GM12878 (cell line): Measurements from ENCODE around the gene CD151. TPM values are rescaled to one million over a fixed set of nuclear protein-coding genes. Genes with fewer than 3 reads are reported as not detected.
A peak's percentile ranks its signal among the peaks of the same experiment; 100 is the strongest.

ENCODE experiments used
- CHD2 ChIP-seq: IDR thresholded peaks from 2 replicates; pipeline ENCODE4 v1.6.1; 2011; ENCODE audit warnings: low read depth, low read length, improper control_type of control experiment, borderline replicate concordance
- HCFC1 ChIP-seq: fragments of 150-350 bp; IDR thresholded peaks from 2 replicates; pipeline ENCODE4 v1.6.1; 2014; ENCODE audit warnings: low read length
- IRF4 ChIP-seq: IDR thresholded peaks from 2 replicates; pipeline ENCODE4 v1.6.1; 2011; ENCODE audit warnings: low read depth, low read length
- PAX8 ChIP-seq: fragments of 450-650 bp; IDR thresholded peaks from 2 replicates; pipeline ENCODE4 v1.6.1; 2017; ENCODE audit warnings: mild to moderate bottlenecking, moderate library complexity
- SRF ChIP-seq, 2 experiments: IDR thresholded peaks; 2 replicates each; pipeline ENCODE4 v1.6.1; 2011; ENCODE audit warnings: low read depth in 2 of 2, low read length in 2 of 2, mild to moderate bottlenecking in 1 of 2, moderate library complexity in 1 of 2
- ZNF384 ChIP-seq: IDR thresholded peaks from 2 replicates; pipeline ENCODE4 v1.6.1; 2012; ENCODE audit warnings: low read depth, mild to moderate bottlenecking, low read length, improper control_type of control experiment, borderline replicate concordance
- ZZZ3 ChIP-seq: IDR thresholded peaks from 2 replicates; pipeline ENCODE4 v1.6.1; 2011; ENCODE audit warnings: low read depth; ENCODE audit not compliant: control insufficient read depth, insufficient read length
- polyA plus RNA-seq, 11 experiments: library from polyadenylated mRNA; depleted of rRNA in 4 of 11; unstranded in 6 of 11; stranded (reverse) in 5 of 11; fragments of >200 nt; fragmentation: Nextera tagmentation in 4 of 11; fragmentation: Illumina TruSeq in 1 of 11; extraction: Ambion mirVana in 4 of 11; extraction: Trizol in 1 of 11; gene quantifications; 1 replicate in 1 of 11; 2 replicates in 10 of 11; pipeline versions ENCODE4 v1.2.1 to v1.2.3, GENCODE V29; 2011 to 2016; ENCODE audit warnings: inconsistent platforms in 2 of 11, missing spikeins in 2 of 11, low read depth in 1 of 11
- total RNA-seq, 4 experiments: library from RNA; depleted of rRNA in 3 of 4; stranded (reverse); fragments of >200 nt in 3 of 4; fragmentation: Illumina TruSeq in 1 of 4; extraction: Trizol in 1 of 4; gene quantifications; 2 replicates each; pipeline versions ENCODE4 v1.2.1 to v1.2.3, GENCODE V29; 2013 to 2021
- TF ChIP-seq, protein P1 (sequence below): IDR thresholded peaks from 2 replicates; pipeline ENCODE4 v1.6.1; 2011; ENCODE audit warnings: low read depth, low read length, improper control_type of control experiment, borderline replicate concordance
- TF ChIP-seq, protein P2 (sequence below): fragments of 450-650 bp; IDR thresholded peaks from 2 replicates; pipeline ENCODE4 v1.6.1; 2016; ENCODE audit warnings: mild to moderate bottlenecking
- TF ChIP-seq, protein P3 (sequence below): IDR thresholded peaks from 2 replicates; pipeline ENCODE4 v1.6.1; 2011; ENCODE audit warnings: mild to moderate bottlenecking, low read depth, low read length, moderate library complexity; ENCODE audit not compliant: insufficient replicate concordance
- TF ChIP-seq, protein P4 (sequence below): fragments of 450-650 bp; formaldehyde crosslinking; IDR thresholded peaks from 2 replicates; pipeline ENCODE4 v1.5.0; 2022; ENCODE audit warnings: mild to moderate bottlenecking, missing genetic modification characterization
- TF ChIP-seq, protein P5 (sequence below): fragments of 450-650 bp; formaldehyde crosslinking; IDR thresholded peaks from 2 replicates; pipeline ENCODE4 v1.4.0; 2022; ENCODE audit warnings: mild to moderate bottlenecking, moderate library complexity
- TF ChIP-seq, protein P6 (sequence below): fragments of 450-650 bp; IDR thresholded peaks from 2 replicates; pipeline ENCODE4 v1.6.1; 2016; ENCODE audit warnings: mild to moderate bottlenecking

The CD151 gene
- total and polyA plus RNA-seq, 10 of the 15 experiments (the other 5 are each of a cell fraction or from before 2014, with no cell fraction given) = 0.52 to 41.7 (median 14.7) TPM

DNA sequence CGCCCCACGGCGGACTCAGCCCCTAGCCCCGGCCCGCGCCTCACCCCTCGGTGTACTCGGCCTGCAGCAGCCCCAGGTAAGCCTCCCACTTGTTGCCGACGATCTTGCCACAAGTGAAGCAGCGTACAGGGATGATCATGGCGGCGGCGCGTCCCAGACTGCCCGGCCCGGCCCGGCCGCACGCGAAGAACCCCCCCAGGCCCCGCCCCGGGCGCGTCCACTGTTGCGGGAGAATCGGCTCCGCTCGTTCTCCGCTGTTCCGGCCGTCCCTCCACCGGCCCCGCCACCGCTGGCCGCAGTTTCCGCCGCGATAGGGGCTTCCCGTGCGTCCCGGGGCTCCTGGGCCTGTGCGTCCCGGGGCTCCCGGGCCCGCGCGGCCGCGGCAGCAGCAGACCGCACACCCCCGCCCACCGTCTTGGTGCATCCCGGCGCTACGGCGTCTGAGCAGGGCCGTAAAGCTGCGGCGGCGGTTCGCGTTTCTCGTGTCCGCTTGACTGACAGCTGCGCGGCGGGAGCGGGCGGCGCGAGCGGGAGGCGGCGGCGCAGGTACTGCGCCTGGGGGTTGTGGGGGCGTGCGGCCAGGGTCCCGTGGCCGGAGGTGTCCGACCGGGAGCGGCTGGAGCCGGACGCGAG is 9.7 kb downstream of the CD151 start, which contains the start of the genes POLR2L and TSPAN4 (continued):
- TF ChIP-seq, protein P1, sequence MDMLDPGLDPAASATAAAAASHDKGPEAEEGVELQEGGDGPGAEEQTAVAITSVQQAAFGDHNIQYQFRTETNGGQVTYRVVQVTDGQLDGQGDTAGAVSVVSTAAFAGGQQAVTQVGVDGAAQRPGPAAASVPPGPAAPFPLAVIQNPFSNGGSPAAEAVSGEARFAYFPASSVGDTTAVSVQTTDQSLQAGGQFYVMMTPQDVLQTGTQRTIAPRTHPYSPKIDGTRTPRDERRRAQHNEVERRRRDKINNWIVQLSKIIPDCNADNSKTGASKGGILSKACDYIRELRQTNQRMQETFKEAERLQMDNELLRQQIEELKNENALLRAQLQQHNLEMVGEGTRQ = no peak
- TF ChIP-seq, protein P2, sequence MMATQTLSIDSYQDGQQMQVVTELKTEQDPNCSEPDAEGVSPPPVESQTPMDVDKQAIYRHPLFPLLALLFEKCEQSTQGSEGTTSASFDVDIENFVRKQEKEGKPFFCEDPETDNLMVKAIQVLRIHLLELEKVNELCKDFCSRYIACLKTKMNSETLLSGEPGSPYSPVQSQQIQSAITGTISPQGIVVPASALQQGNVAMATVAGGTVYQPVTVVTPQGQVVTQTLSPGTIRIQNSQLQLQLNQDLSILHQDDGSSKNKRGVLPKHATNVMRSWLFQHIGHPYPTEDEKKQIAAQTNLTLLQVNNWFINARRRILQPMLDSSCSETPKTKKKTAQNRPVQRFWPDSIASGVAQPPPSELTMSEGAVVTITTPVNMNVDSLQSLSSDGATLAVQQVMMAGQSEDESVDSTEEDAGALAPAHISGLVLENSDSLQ = peak; percentile 97
- TF ChIP-seq IRF4 (no peak), HCFC1 (peak; percentile 65), PAX8 (no peak), ZZZ3 (no peak), SRF (IDR thresholded peaks at IDR 0.05; ENCODE audit: low read depth in 2 of 2, low read length in 2 of 2) (no peak), ZNF384 (no peak), CHD2 (no peak)
- TF ChIP-seq, protein P3, sequence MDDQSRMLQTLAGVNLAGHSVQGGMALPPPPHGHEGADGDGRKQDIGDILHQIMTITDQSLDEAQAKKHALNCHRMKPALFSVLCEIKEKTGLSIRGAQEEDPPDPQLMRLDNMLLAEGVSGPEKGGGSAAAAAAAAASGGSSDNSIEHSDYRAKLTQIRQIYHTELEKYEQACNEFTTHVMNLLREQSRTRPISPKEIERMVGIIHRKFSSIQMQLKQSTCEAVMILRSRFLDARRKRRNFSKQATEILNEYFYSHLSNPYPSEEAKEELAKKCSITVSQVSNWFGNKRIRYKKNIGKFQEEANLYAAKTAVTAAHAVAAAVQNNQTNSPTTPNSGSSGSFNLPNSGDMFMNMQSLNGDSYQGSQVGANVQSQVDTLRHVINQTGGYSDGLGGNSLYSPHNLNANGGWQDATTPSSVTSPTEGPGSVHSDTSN = peak; percentile 96
- TF ChIP-seq, protein P4, sequence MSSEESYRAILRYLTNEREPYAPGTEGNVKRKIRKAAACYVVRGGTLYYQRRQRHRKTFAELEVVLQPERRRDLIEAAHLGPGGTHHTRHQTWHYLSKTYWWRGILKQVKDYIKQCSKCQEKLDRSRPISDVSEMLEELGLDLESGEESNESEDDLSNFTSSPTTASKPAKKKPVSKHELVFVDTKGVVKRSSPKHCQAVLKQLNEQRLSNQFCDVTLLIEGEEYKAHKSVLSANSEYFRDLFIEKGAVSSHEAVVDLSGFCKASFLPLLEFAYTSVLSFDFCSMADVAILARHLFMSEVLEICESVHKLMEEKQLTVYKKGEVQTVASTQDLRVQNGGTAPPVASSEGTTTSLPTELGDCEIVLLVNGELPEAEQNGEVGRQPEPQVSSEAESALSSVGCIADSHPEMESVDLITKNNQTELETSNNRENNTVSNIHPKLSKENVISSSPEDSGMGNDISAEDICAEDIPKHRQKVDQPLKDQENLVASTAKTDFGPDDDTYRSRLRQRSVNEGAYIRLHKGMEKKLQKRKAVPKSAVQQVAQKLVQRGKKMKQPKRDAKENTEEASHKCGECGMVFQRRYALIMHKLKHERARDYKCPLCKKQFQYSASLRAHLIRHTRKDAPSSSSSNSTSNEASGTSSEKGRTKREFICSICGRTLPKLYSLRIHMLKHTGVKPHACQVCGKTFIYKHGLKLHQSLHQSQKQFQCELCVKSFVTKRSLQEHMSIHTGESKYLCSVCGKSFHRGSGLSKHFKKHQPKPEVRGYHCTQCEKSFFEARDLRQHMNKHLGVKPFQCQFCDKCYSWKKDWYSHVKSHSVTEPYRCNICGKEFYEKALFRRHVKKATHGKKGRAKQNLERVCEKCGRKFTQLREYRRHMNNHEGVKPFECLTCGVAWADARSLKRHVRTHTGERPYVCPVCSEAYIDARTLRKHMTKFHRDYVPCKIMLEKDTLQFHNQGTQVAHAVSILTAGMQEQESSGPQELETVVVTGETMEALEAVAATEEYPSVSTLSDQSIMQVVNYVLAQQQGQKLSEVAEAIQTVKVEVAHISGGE = no peak
- TF ChIP-seq, protein P5, sequence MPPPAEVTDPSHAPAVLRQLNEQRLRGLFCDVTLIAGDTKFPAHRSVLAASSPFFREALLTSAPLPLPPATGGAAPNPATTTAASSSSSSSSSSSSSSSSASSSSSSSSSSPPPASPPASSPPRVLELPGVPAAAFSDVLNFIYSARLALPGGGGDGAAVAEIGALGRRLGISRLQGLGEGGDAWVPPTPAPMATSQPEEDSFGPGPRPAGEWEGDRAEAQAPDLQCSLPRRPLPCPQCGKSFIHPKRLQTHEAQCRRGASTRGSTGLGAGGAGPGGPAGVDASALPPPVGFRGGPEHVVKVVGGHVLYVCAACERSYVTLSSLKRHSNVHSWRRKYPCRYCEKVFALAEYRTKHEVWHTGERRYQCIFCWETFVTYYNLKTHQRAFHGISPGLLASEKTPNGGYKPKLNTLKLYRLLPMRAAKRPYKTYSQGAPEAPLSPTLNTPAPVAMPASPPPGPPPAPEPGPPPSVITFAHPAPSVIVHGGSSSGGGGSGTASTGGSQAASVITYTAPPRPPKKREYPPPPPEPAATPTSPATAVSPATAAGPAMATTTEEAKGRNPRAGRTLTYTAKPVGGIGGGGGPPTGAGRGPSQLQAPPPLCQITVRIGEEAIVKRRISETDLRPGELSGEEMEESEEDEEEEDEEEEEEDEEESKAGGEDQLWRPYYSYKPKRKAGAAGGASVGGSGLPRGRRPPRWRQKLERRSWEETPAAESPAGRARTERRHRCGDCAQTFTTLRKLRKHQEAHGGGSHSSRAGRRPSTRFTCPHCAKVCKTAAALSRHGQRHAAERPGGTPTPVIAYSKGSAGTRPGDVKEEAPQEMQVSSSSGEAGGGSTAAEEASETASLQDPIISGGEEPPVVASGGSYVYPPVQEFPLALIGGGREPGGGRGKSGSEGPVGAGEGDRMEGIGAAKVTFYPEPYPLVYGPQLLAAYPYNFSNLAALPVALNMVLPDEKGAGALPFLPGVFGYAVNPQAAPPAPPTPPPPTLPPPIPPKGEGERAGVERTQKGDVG = no peak
- TF ChIP-seq, protein P6, sequence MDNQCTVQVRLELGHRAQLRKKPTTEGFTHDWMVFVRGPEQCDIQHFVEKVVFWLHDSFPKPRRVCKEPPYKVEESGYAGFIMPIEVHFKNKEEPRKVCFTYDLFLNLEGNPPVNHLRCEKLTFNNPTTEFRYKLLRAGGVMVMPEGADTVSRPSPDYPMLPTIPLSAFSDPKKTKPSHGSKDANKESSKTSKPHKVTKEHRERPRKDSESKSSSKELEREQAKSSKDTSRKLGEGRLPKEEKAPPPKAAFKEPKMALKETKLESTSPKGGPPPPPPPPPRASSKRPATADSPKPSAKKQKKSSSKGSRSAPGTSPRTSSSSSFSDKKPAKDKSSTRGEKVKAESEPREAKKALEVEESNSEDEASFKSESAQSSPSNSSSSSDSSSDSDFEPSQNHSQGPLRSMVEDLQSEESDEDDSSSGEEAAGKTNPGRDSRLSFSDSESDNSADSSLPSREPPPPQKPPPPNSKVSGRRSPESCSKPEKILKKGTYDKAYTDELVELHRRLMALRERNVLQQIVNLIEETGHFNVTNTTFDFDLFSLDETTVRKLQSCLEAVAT = no peak
